Neural progenitor cell (in vitro differentiated cells): ENCODE data around the gene ALMS1.

ENCODE experiments used
- CTCF ChIP-seq: fragments of 200-600 bp; sonication (generic); IDR thresholded peaks from 2 replicates; pipeline ENCODE4 v1.5.1; 2017; ENCODE audit warnings: antibody characterized with exemption, mild to moderate bottlenecking
- EZH2 ChIP-seq: fragments of 200-600 bp; sonication (generic); IDR thresholded peaks from 2 replicates; pipeline ENCODE4 v1.6.1; 2017; ENCODE audit warnings: antibody characterized with exemption, mild to moderate bottlenecking, moderate library complexity

- TF ChIP-seq EZH2 = no peak
- no peak for TF ChIP-seq CTCF
Measured at GRCh38 chr2:73642338-73643018, 256.8 kb downstream of the ALMS1 start, which contains the start of gene NAT8.
